B cell (primary cell): ENCODE results near the gene MAPK1. TPM values are rescaled to one million over a fixed set of nuclear protein-coding genes. Genes with fewer than 3 reads are reported as not detected.

Experiments
- ATAC-seq: fragments of 200-7000 bp; cut with Tn5 transposase; one replicate; pipeline ENCODE4 v1.10.0; 2021; ENCODE audit warnings: low read depth, mild to moderate bottlenecking, moderate number of reproducible peaks, moderate library complexity
- CTCF ChIA-PET: fragments of 350-600 bp; sonication (Branson Sonifier 250); formaldehyde crosslinking; loops from one replicate; lab custom pipeline; 2021; ENCODE audit warnings: antibody characterized with exemption, inconsistent platforms; lab: Charles Lee
- POLR2A ChIA-PET: fragments of 350-600 bp; sonication (Branson Sonifier 250); formaldehyde crosslinking; loops from one replicate; lab custom pipeline; 2021; ENCODE audit warnings: antibody characterized with exemption; lab: Charles Lee
- DNase-seq: peaks from one replicate; pipeline ENCODE4 v3.0.0; 2013
- H2AFZ ChIP-seq: 2 replicates; pipeline ENCODE4 v1.6.1; 2012; ENCODE audit warnings: mild to moderate bottlenecking, low read depth, low read length; ENCODE audit not compliant: insufficient read depth, poor library complexity, severe bottlenecking
- H3K27ac ChIP-seq, 2 donors: 1 replicate in 1 of 2; 2 replicates in 1 of 2; pipeline ENCODE4 v1.5.1; 2012 to 2013; ENCODE audit warnings: low read length in 2 of 2, mild to moderate bottlenecking in 2 of 2, moderate library complexity in 1 of 2
- H3K27me3 ChIP-seq, 4 experiments: fragments of 200-600 bp in 1 of 4; sonication (generic) in 1 of 4; replicated peaks in 1 of 4; 1 replicate in 2 of 4; 2 replicates in 2 of 4; pipeline versions ENCODE4 v1.6.1 to v1.7.0; 2013 to 2016; ENCODE audit warnings: low read length in 3 of 4, mild to moderate bottlenecking in 2 of 4, mixed read lengths in 1 of 4, moderate library complexity in 1 of 4; ENCODE audit not compliant: insufficient read depth in 4 of 4, control insufficient read depth in 3 of 4; ENCODE audit errors: control extremely low read depth in 1 of 4
- H3K36me3 ChIP-seq, 2 experiments: replicated peaks in 1 of 2; 1 replicate in 1 of 2; 2 replicates in 1 of 2; pipeline versions ENCODE4 v1.6.1 to v1.7.1; 2013; ENCODE audit warnings: low read length in 1 of 2; ENCODE audit not compliant: insufficient read depth in 2 of 2, control insufficient read depth in 1 of 2; ENCODE audit errors: control extremely low read depth in 1 of 2, extremely low read depth in 1 of 2
- H3K4me1 ChIP-seq, 2 donors: fragments of 200-600 bp in 1 of 2; sonication (generic) in 1 of 2; 1 replicate in 1 of 2; 2 replicates in 1 of 2; pipeline versions ENCODE4 v1.5.1 to v1.6.1; 2013 to 2017; ENCODE audit warnings: low read length in 2 of 2; ENCODE audit not compliant: control insufficient read depth in 2 of 2, insufficient read depth in 2 of 2
- H3K4me2 ChIP-seq: replicated peaks from 2 replicates; pipeline ENCODE3; 2012; ENCODE audit warnings: mild to moderate bottlenecking, low read depth, low read length; ENCODE audit not compliant: poor library complexity, severe bottlenecking
- H3K4me3 ChIP-seq, 5 experiments: fragments of 200-600 bp in 1 of 5; sonication (generic) in 1 of 5; 1 replicate in 3 of 5; 2 replicates in 2 of 5; pipeline versions ENCODE4 v1.5.1 to v1.7.0; 2011 to 2016; ENCODE audit warnings: low read length in 4 of 5, mild to moderate bottlenecking in 4 of 5, low read depth in 2 of 5, control low read depth in 1 of 5, moderate library complexity in 1 of 5; ENCODE audit not compliant: insufficient read depth in 1 of 5; ENCODE audit errors: control extremely low read depth in 1 of 5, extremely low read depth in 1 of 5
- H3K79me2 ChIP-seq: fragments of 200-600 bp; sonication (generic); one replicate; pipeline ENCODE4 v1.6.0; 2016; ENCODE audit warnings: low read length; ENCODE audit not compliant: control insufficient read depth, insufficient read depth
- H3K9ac ChIP-seq: fragments of 200-600 bp; sonication (generic); 2 replicates; pipeline ENCODE4 v1.6.1; 2017; ENCODE audit warnings: mild to moderate bottlenecking, low read length, moderate library complexity
- H3K9me3 ChIP-seq, 3 donors: one replicate each; pipeline versions ENCODE4 v1.6.1 to v1.7.1; 2013; ENCODE audit warnings: low read length in 2 of 3; ENCODE audit not compliant: control insufficient read depth in 2 of 3, insufficient read depth in 1 of 3; ENCODE audit errors: control extremely low read depth in 1 of 3
- H4K20me1 ChIP-seq: 2 replicates; pipeline ENCODE4 v1.6.0; 2012; ENCODE audit warnings: mild to moderate bottlenecking, low read length; ENCODE audit not compliant: insufficient read depth, control insufficient read depth, poor library complexity, severe bottlenecking
- H3K27ac Mint-ChIP-seq: one replicate; pipeline ENCODE4 v1.8.0; 2021; ENCODE audit warnings: mixed read lengths
- H3K27me3 Mint-ChIP-seq: one replicate; pipeline ENCODE4 v1.8.0; 2021; ENCODE audit warnings: mixed read lengths
- H3K4me1 Mint-ChIP-seq: one replicate; pipeline ENCODE4 v1.8.0; 2021; ENCODE audit warnings: mixed read lengths
- H3K4me3 Mint-ChIP-seq: one replicate; pipeline ENCODE4 v1.8.0; 2021; ENCODE audit warnings: mixed read lengths
- H3K9me3 Mint-ChIP-seq: one replicate; pipeline ENCODE4 v1.8.0; 2022; ENCODE audit warnings: mixed read lengths; ENCODE audit not compliant: insufficient read depth
- EZH2 ChIP-seq: IDR thresholded peaks from 2 replicates; pipeline ENCODE4 v1.6.1; 2012; ENCODE audit warnings: borderline replicate concordance, low read depth, mild to moderate bottlenecking, moderate library complexity, low read length; ENCODE audit not compliant: insufficient read depth, poor library complexity, severe bottlenecking
- whole genome bisulfite sequencing: methylation state at CpG from one replicate; pipeline ENCODE4 v1.1.5; 2013; ENCODE audit warnings: missing lambda C conversion rate; ENCODE audit not compliant: insufficient coverage; 5-methylcytosine and 5-hydroxymethylcytosine counted together
- intact Hi-C: fragments of 100-400 bp; cut with micrococcal nuclease; formaldehyde crosslinking; loops from one replicate; pipeline ENCODE4 v1.10.0; 2022
- polyA plus RNA-seq: library from polyadenylated mRNA; depleted of rRNA; stranded (reverse); fragments of >200 nt; gene quantifications from 2 replicates; pipeline ENCODE4 v1.2.3, GENCODE V29; 2012
- total RNA-seq, 2 donors: library from RNA; stranded (reverse); fragments of 120-200 nt in 1 of 2; gene quantifications; 1 replicate in 1 of 2; 2 replicates in 1 of 2; pipeline versions ENCODE4 v1.2.3 to v1.2.4, GENCODE V29; 2013 to 2022
- TF ChIP-seq, protein P1 (sequence below): fragments of 200-600 bp; IDR thresholded peaks from one replicate; pipeline ENCODE4 v1.8.0; 2022; ENCODE audit warnings: antibody characterized with exemption, mild to moderate bottlenecking

MAPK1 gene
- total and polyA plus RNA-seq, 2 donors (not counting 1 experiment from before 2014, with no cell fraction given) = 24.0 to 155 TPM

GRCh38 chr22:21856868-21857267 lies 10.6 kb downstream of the MAPK1 start:
- Histone ChIP-seq H3K4me3 (no peak overlapping the region), H3K4me2 (no peak overlapping the region), H3K9ac (no peak overlapping the region), H3K4me1 (peaks cover 38 to 49% of the 10 kb centered on the region in 2 donors), H3K27me3 (no peaks in the 10 kb centered on the region), H3K9me3 (no peaks in the 10 kb centered on the region), H3K27ac (no peak overlapping the region), H2AFZ (no peak overlapping the region), H3K79me2 (peaks cover 100% of the 10 kb centered on the region), H3K36me3 (peaks cover 0 to 2% of the 10 kb centered on the region in 2 experiments), H4K20me1 (peaks cover 74% of the 10 kb centered on the region)
- TF ChIP-seq, protein P1, sequence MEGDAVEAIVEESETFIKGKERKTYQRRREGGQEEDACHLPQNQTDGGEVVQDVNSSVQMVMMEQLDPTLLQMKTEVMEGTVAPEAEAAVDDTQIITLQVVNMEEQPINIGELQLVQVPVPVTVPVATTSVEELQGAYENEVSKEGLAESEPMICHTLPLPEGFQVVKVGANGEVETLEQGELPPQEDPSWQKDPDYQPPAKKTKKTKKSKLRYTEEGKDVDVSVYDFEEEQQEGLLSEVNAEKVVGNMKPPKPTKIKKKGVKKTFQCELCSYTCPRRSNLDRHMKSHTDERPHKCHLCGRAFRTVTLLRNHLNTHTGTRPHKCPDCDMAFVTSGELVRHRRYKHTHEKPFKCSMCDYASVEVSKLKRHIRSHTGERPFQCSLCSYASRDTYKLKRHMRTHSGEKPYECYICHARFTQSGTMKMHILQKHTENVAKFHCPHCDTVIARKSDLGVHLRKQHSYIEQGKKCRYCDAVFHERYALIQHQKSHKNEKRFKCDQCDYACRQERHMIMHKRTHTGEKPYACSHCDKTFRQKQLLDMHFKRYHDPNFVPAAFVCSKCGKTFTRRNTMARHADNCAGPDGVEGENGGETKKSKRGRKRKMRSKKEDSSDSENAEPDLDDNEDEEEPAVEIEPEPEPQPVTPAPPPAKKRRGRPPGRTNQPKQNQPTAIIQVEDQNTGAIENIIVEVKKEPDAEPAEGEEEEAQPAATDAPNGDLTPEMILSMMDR = no peak
- no peak for TF ChIP-seq EZH2
- Mint-ChIP-seq H3K9me3 (no peaks in the 10 kb centered on the region), H3K27ac (no peak overlapping the region), H3K4me3 (peak overlapping the region; percentile 6), H3K4me1 (peaks cover 83% of the 10 kb centered on the region), H3K27me3 (no peaks in the 10 kb centered on the region)
- ATAC-seq (no peak), DNase-seq (no peak)
- intact Hi-C loops = no loop called here
- POLR2A ChIA-PET = interaction anchor here (0.7 kb wide), 1 partner anchor 38 kb away, joined by 4 read pairs; no protein-coding TSS in a partner anchor
- no CpG with 5 or more reads among the region's 8 CpGs for WGBS
- CTCF ChIA-PET = no interaction called here

GRCh38 chr22:21856197-21856596 lies 11.2 kb downstream of the MAPK1 start:
- H3K36me3 ChIP-seq = peaks cover 0 to 5% of the 10 kb centered on the region in 2 experiments
- no peak overlapping the region for H3K9ac ChIP-seq
- H3K4me1 Mint-ChIP-seq = peaks cover 81% of the 10 kb centered on the region
- H3K27ac ChIP-seq = peak overlapping the region in 1 of 2 donors; percentile 11
- no peak for ATAC-seq
- CTCF ChIA-PET = interaction anchor here (0.6 to 0.7 kb wide), 2 partner anchors 43 to 1116 kb away, joined by 3 read pairs; no protein-coding TSS in a partner anchor
- WGBS = 100% methylated on average over 7 of the region's 10 CpGs
- DNase-seq = no peak
- peaks cover 100% of the 10 kb centered on the region for H3K79me2 ChIP-seq
- TF ChIP-seq EZH2 = no peak
- TF ChIP-seq, protein P1 = no peak
- H3K4me3 Mint-ChIP-seq = no peak overlapping the region
- intact Hi-C loops = no loop called here
- H3K27ac Mint-ChIP-seq = peak overlapping the region; percentile 59
- H3K4me3 ChIP-seq = no peak overlapping the region
- H3K4me2 ChIP-seq = no peak overlapping the region
- no peaks in the 10 kb centered on the region for H3K27me3 ChIP-seq
- H3K27me3 Mint-ChIP-seq = no peaks in the 10 kb centered on the region
- no peaks in the 10 kb centered on the region for H3K9me3 ChIP-seq
- no peaks in the 10 kb centered on the region for H3K9me3 Mint-ChIP-seq
- H4K20me1 ChIP-seq = peaks cover 71% of the 10 kb centered on the region
- POLR2A ChIA-PET = no interaction called here
- no peak overlapping the region for H2AFZ ChIP-seq
- peaks cover 34 to 43% of the 10 kb centered on the region in 2 donors for H3K4me1 ChIP-seq
